Activated CD8-positive, alpha-beta memory T cell treated with anti-CD3 and anti-CD28 coated beads, Interleukin-2, amount 50 U/mL, for 1 hour (primary cell): ENCODE data around the gene EIF3I.
A peak's percentile ranks its signal among the peaks of the same experiment; 100 is the strongest.

ENCODE experiments used
- DNase-seq: peaks from one replicate; pipeline ENCODE4 v3.0.0-alpha.2; 2020; ENCODE audit errors: extremely low read depth

EIF3I gene

GRCh38 chr1:32266921-32267591, 44.8 kb downstream of the EIF3I start:
- DNase-seq = no peak

DNA sequence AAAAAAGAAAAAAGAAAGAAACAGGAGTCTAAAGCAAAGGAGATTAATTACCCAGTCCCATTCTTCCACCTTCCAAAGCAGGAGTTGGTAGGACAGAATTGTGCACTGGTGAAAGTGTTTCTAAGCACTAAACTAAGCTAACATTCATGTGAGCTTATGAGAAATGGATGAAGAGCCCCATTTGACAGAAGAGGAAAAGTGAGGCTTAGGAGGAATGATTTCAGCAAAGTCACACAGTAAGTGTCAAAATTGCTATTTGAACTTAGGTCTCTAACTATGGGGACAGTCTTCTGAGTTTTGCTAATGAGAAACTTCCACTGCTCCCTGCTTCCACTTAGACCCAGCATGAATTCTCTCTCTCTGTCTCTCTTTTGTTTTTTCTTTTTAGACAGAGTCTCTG, 47.5 kb downstream of the EIF3I start:
- DNase-seq = no peak

- DNase-seq = no peak
Measured at GRCh38 chr1:32272557-32273390, 50.6 kb downstream of the EIF3I start.

- DNase-seq = peak; percentile 92
Measured at GRCh38 chr1:32273391-32274208, 51.4 kb downstream of the EIF3I start.

- DNase-seq = no peak
Measured at GRCh38 chr1:32274646-32275340, 52.6 kb downstream of the EIF3I start.

- no peak for DNase-seq
Measured at GRCh38 chr1:32275424-32275823, 53.2 kb downstream of the EIF3I start.

DNA sequence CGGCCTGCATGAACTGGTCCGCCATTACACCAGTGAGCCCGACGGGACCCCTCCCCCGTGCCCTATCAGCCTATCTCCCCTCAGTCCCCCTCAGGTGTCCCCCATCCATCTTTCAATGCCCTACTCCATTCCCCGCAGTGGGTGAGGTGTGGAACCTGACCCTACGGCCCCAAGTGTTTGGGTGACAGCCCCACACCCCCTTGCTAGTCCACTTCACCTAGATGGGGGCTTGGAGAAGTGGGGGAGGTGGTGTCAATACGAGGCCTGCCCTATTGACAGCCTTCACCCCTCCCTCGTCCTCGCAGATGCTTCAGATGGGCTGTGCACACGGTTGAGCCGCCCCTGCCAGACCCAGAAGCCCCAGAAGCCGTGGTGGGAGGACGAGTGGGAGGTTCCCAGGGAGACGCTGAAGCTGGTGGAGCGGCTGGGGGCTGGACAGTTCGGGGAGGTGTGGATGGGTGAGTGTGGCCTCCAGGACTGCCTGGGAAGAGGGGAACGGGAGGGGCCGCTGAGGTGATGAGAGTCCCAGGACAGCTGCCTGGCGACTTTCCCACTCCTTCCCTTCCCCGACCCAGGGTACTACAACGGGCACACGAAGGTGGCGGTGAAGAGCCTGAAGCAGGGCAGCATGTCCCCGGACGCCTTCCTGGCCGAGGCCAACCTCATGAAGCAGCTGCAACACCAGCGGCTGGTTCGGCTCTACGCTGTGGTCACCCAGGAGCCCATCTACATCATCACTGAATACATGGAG, 54.0 kb downstream of the EIF3I start:
- DNase-seq = no peak
